Measurements from ENCODE around the gene TNFSF15. TPM values are rescaled to one million over a fixed set of nuclear protein-coding genes. Genes with fewer than 3 reads are reported as not detected.

The TNFSF15 gene
- total and polyA plus RNA-seq, 3 donors from 2014 or later: 0.06 to 0.40 TPM; not detected in 1

- WGBS, 2 donors: 57 to 65% methylated on average over 2 of the region's 2 CpGs
- no peaks in the 10 kb centered on the region for H3K4me1 ChIP-seq
- H3K27ac ChIP-seq: no peak overlapping the region
- H3K9me3 ChIP-seq: no peaks in the 10 kb centered on the region
- TF ChIP-seq CTCF (IDR thresholded peaks at IDR 0.05): no peak
- TF ChIP-seq POLR2A (IDR thresholded peaks at IDR 0.05): no peak
- H3K36me3 ChIP-seq (ENCODE audit: low read depth, missing control alignments): no peaks in the 10 kb centered on the region
- intact Hi-C loops (cut with DNase I; ENCODE audit: low total_unique reads): no loop called here
- no peaks in the 10 kb centered on the region for H3K27me3 ChIP-seq
- H3K4me3 ChIP-seq: no peak overlapping the region
- no peak for DNase-seq
Observed at GRCh38 chr9:114798780-114799427, 6.9 kb downstream of the TNFSF15 start.

DNA sequence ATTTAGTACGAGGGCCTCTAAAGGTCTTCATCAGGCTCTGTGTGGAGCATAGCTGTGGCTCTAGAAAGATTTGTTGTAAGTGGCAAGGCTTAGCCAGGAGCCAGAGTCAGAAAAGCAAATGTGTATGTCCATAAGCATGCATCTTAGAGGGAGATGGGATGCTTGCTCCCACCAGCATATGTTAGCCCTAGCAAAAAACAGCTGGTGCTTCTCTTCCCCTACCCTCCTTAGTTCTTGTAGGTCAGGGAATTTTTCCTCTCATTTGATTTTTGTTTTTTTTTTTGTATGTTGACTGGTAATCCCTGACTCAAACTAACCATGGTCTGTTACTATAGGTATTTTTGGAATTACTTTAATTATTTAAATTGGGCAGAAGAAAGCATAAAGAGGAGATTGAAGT is 7.7 kb downstream of the TNFSF15 start:
- intact Hi-C loops (cut with DNase I; ENCODE audit: low total_unique reads): no loop called here
- Histone ChIP-seq H3K4me3 (no peak overlapping the region), H3K4me1 (no peaks in the 10 kb centered on the region), H3K27ac (no peak overlapping the region), H3K27me3 (no peaks in the 10 kb centered on the region), H3K36me3 (ENCODE audit: low read depth, missing control alignments) (no peaks in the 10 kb centered on the region), H3K9me3 (no peaks in the 10 kb centered on the region)
- no peak for TF ChIP-seq POLR2A (IDR thresholded peaks at IDR 0.05)
- no peak for TF ChIP-seq CTCF (IDR thresholded peaks at IDR 0.05)
- 73 to 75% methylated on average over 1 of the region's 1 CpG for WGBS, 2 donors
- DNase-seq: no peak

DNA sequence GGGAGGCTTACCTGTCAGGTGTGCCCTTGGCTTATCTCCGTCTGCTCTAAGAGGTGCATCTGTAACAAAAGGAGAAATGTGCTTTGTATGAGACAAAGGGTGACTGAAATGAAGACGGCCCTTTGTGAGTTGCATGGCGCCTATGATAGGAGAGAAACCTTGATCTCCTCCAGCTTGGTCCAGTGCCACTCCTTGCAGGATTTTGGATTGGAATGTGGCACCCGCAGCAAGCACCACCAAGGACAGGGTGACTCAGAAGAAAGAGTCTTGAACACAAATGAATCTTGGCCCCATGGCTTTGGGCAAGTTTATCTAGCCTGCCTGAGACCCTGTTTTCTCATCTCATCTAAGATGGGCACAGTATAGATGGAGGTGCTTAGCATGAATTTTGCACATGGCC is 13.4 kb downstream of the TNFSF15 start:
- DNase-seq: no peak
- intact Hi-C loops (cut with DNase I; ENCODE audit: low total_unique reads): no loop called here
- no peaks in the 10 kb centered on the region for H3K36me3 ChIP-seq (ENCODE audit: low read depth, missing control alignments)
- WGBS, 2 donors: 92 to 95% methylated on average over 4 of the region's 4 CpGs
- H3K27me3 ChIP-seq: no peaks in the 10 kb centered on the region
- TF ChIP-seq POLR2A (IDR thresholded peaks at IDR 0.05) (no peak), CTCF (IDR thresholded peaks at IDR 0.05) (no peak)
- no peak overlapping the region for H3K27ac ChIP-seq
- H3K9me3 ChIP-seq: no peaks in the 10 kb centered on the region
- no peaks in the 10 kb centered on the region for H3K4me1 ChIP-seq
- H3K4me3 ChIP-seq: no peak overlapping the region

GRCh38 chr9:114791736-114792135 is 14.1 kb downstream of the TNFSF15 start:
- intact Hi-C loops (cut with DNase I; ENCODE audit: low total_unique reads): no loop called here
- no peak overlapping the region for H3K27ac ChIP-seq
- H3K4me3 ChIP-seq: no peak overlapping the region
- no peaks in the 10 kb centered on the region for H3K27me3 ChIP-seq
- DNase-seq: no peak
- H3K36me3 ChIP-seq (ENCODE audit: low read depth, missing control alignments): no peaks in the 10 kb centered on the region
- WGBS, 2 donors: 76 to 95% methylated on average over 2 of the region's 2 CpGs
- H3K9me3 ChIP-seq: no peaks in the 10 kb centered on the region
- TF ChIP-seq POLR2A (IDR thresholded peaks at IDR 0.05) (no peak), CTCF (IDR thresholded peaks at IDR 0.05) (no peak)
- H3K4me1 ChIP-seq: no peaks in the 10 kb centered on the region

DNA sequence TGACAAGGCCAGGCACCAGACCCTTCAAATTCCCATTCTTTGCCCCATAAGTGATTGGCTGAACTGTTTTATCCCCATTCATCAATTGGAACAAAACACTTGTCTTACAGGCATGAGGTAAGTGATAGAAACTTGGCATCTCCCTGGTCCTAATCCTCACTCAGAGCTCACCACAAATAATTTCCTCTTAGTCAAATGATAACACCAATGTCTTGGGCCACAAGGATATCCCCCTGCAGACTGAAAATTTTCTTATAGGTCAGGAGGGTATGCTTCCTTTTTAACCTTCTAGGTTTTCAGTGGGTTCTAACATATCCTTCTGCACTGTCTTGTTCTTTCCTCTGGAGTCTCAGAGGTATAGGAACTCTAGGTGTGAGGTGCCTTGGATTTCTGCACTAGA is 14.5 kb downstream of the TNFSF15 start:
- intact Hi-C loops (cut with DNase I; ENCODE audit: low total_unique reads): no loop called here
- Histone ChIP-seq H3K4me3 (no peak overlapping the region), H3K36me3 (ENCODE audit: low read depth, missing control alignments) (no peaks in the 10 kb centered on the region), H3K4me1 (no peaks in the 10 kb centered on the region), H3K27me3 (no peaks in the 10 kb centered on the region), H3K27ac (no peak overlapping the region), H3K9me3 (no peaks in the 10 kb centered on the region)
- TF ChIP-seq CTCF (IDR thresholded peaks at IDR 0.05): no peak
- TF ChIP-seq POLR2A (IDR thresholded peaks at IDR 0.05): no peak
- DNase-seq: no peak
